HT-29 (cell line): ENCODE results near the gene DYNC1I1. TPM values are rescaled to one million over a fixed set of nuclear protein-coding genes. Genes with fewer than 3 reads are reported as not detected.
A peak's percentile ranks its signal among the peaks of the same experiment; 100 is the strongest.
"Not testable (repeated sequence)": the region's sequence is repeated elsewhere in the genome, so short reads cannot be mapped to it uniquely, and the experiment has no call there.

Source experiments
- DNase-seq: peaks from one replicate; pipeline ENCODE4 v3.0.0-alpha.2; 2015; ENCODE audit warnings: low spot score
- total RNA-seq: library from RNA; depleted of rRNA; stranded (reverse); fragments of >200 nt; shearing (Covaris generic); gene quantifications from 2 replicates; pipeline ENCODE4 v1.2.3, GENCODE V29; 2014

The DYNC1I1 gene
- total RNA-seq, 1 experiment from 2014 or later = 0.31 TPM

- DNase-seq = no peak
Measured at GRCh38 chr7:95906851-95907250, 134.5 kb downstream of the DYNC1I1 start.

DNA sequence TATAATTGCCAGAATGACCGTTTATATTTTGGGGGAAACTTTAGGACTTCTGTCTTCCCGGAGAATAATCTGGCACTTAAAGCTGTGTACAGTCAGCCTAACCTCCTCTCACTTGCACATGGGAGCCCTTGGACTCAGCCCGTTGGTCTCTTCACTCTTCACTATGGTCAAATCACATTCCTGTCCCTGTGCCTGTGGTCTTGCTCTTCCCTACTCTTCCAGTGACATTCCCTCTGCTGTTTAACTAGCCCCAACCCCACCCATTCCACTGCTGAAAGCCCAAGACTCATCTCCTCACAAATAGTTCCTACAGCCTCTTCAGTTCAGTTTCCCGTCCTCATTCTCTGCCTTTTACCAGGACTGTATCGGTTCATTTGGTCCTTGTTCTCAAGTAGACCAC, 135.0 kb downstream of the DYNC1I1 start:
- DNase-seq = no peak

DNA sequence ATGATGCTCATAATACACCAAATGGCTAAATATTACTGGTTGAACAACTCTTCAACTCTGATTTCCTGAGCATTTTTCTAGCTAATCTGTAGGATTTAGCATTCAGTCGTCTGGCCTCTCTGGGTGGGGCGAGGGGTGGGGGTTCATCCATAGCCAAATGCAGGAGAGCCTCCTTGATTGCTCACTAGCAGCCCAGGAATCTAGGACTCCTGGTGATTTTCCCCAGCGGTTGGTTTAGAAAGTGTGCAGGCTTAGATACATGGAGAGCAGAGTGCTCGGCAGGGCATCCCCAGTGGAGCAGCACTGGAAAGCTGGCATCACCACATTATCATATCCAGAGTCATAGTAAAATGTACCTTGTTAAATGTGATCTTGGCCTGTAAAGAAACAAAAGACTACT, 136.1 kb downstream of the DYNC1I1 start:
- DNase-seq = no peak

DNA sequence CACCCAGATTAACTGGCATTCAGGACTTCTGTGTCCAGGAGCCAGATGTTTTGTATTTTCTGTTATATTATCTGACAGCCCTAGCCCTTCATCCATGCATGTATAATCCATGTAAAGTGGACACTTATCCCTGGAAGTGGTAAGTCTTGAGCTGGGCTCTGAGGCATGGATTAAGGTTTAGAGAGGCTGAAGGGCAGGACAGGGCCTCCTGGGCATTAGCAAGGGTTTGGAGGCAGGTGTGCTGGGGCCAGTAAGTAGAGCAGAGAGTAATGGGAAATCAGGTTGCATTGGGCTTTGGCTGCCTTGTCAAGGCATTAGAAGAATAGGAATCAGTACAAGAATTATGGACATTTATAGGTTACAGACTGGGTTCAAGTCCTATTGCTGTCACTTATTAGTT, 138.0 kb downstream of the DYNC1I1 start:
- DNase-seq = no peak

- DNase-seq = no peak
Measured at GRCh38 chr7:95915731-95916130, 143.4 kb downstream of the DYNC1I1 start.

GRCh38 chr7:95916573-95917297, 144.4 kb downstream of the DYNC1I1 start:
- peak; percentile 96 for DNase-seq

GRCh38 chr7:95917634-95918033, 145.3 kb downstream of the DYNC1I1 start:
- no peak for DNase-seq

DNA sequence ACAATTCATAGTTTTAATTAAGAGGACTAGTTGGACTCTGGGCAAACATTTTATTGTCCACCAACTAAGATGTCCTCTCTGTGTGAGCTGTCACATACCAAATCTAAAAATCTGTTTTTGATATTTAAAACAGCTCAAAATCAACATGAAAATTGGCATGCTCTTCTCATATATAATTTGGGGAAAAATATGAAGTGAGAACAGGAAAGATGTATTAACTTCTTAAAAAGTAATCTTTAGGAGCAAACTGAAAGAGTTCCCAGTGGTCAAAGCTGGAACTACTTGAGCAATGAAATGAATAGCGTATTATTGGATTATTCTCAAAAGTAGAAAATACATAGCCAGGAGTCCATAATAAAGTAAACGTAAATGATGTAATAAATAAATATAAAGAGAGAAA, 147.2 kb downstream of the DYNC1I1 start:
- peak; percentile 38 for DNase-seq

DNA sequence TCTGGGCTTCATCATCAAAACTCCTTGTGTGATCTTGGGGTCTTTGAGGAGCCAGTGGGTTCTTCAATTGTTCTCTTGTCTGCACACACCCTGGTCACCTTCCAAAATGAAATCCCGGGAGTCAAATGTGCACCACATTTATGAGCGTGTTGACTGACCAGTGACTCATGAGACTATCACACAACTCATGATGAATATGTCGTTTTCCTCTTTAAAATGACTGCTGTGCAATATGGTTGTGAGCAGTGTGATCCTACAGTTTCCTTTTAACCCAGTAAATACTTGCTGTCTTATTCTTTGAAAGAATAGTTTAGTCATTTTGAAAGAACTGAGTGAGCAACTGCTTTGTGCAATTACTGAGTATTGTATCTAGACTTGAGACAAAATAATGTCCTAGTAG, 149.2 kb downstream of the DYNC1I1 start:
- peak; percentile 33 for DNase-seq

DNA sequence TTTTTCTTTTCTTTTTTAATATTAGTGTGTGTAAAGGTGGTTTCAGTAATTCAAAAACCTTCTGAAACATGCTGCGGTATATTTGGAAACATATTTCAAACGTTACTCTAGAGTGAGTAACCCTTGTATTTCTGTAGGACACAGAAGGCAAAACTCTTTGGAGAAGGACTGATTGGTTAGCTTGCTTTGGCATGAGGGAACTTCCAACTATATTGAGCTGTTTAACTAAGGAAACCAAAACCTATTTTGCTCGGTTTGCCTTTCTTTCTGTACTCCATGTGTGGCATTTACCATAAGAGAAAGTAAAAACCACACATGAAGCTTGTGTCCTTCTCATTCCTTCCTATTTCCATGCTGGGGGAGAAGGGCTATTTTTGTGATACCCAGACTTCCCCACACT, 149.8 kb downstream of the DYNC1I1 start:
- no peak for DNase-seq

DNA sequence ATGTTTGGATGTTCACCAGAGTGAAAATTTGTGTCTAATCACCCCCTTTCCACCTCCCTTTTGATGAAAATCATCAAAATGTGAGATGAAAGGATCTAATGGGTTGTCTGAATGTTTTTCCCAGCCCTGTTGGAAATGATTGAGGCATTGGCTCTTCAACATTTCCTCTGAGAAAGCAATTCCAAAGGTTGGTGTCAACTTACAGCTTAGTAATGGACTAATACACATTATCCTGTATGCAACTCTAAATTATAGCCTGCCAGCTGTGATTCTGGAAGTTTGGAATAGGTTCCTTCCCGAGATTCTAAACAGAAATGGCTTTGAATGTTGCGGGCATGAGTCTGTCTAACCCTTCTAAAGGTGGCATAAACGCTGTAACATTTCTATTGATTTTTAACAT, 152.9 kb downstream of the DYNC1I1 start:
- no peak for DNase-seq

GRCh38 chr7:95925971-95926370, 153.6 kb downstream of the DYNC1I1 start:
- no peak for DNase-seq

- no peak for DNase-seq
Measured at GRCh38 chr7:95927756-95928155, 155.4 kb downstream of the DYNC1I1 start.

GRCh38 chr7:95929710-95930280, 157.4 kb downstream of the DYNC1I1 start:
- DNase-seq = no peak

GRCh38 chr7:95931460-95932232, 159.3 kb downstream of the DYNC1I1 start:
- DNase-seq = no peak

- DNase-seq = no peak
Measured at GRCh38 chr7:95933618-95934017, 161.3 kb downstream of the DYNC1I1 start.

DNA sequence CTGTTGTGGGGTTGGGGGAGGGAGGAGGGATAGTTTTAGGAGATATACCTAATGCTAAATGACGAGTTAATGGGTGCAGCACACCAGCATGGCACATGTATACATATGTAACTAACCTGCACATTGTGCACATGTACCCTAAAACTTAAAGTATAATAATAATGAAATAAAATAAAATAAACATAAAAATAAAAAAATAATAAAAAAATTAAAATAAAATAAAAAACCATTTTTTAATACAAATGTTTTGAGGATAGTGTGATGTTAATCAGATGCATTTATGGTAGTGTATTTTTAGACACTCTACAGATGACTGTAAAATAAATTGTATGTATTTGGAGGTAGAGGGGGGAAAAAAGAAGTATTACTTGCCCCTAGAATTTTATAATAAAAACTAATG, 172.5 kb downstream of the DYNC1I1 start:
- not testable (repeated sequence) for DNase-seq

- no peak for DNase-seq
Measured at GRCh38 chr7:95950698-95951097, 178.3 kb downstream of the DYNC1I1 start.

DNA sequence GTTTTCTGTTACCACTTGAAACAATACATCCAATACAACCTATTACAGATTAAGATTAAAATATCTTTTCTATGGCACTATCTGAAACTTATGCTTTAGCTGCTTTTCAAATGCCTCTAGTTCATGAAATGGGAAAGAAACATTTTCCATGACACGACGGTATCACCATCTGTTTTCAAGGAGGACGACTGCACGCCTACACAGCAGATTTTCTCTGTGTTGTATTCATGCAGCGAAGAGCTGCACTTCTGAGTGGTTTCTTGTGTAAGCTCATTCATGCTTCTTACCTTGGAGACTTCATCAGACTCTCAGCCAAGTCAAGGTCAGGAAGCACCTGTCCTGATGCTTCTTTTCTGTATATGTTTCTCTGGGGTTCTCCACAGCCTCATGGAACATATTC, 179.2 kb downstream of the DYNC1I1 start:
- no peak for DNase-seq

GRCh38 chr7:95951997-95952795, 179.8 kb downstream of the DYNC1I1 start:
- DNase-seq = no peak

DNA sequence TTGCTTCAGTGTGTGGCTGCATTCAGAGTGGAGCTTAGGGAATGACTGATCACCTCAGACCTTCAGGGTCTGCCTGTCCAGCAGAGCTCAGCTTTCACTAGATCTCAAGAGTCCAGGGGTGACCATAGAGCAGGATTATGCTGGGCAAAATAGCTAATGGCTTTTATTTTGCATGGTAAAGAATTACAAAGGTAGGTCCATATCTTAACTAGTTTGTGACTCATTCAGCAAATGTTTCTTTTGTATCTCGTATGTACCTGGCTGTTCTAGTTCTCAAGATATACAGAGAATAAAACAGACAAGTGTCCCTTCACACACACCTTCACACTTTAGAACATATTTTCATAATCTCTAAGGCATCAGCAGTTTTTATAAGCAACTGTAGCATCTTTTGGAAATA, 180.5 kb downstream of the DYNC1I1 start:
- peak; percentile 46 for DNase-seq

DNA sequence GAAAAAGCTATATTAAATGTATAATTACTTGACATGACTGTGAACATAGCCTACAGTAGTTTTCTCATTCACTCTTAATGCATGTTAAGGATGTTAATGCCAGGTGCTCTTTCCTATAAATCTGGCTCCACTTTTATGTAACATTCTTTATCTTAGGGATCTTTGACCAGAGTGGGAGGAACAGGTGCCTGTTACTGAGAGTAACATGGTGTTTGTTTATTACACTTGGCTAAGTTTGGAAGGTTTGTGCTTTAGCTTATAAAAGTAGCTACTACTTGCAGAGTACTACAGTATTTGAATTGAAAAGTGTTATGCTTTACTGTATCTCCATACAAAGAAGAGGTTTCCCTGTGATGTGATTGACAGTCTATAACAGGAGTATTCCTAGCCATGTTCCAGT, 183.4 kb downstream of the DYNC1I1 start:
- DNase-seq = peak; percentile 18
